Keratinocyte (primary cell): Measurements from ENCODE around the gene RNF150. TPM values are rescaled to one million over a fixed set of nuclear protein-coding genes. Genes with fewer than 3 reads are reported as not detected.

Source experiments
- DNase-seq: peaks from one replicate; pipeline ENCODE4 v3.0.0-alpha.2; 2011; ENCODE audit warnings: low read depth, missing footprints, low spot score
- FAIRE-seq: peaks from 2 replicates; lab custom pipeline; 2011; peaks lifted over from hg19 to GRCh38; lab: Jason Lieb, UNC
- H2AFZ ChIP-seq: 2 replicates; pipeline ENCODE4 v1.6.0; 2012; ENCODE audit warnings: low read length, control low read depth, inconsistent platforms; ENCODE audit not compliant: control insufficient read depth
- H3K27ac ChIP-seq: 2 replicates; pipeline ENCODE4 v1.5.1; 2011; ENCODE audit warnings: low read length; ENCODE audit not compliant: control insufficient read depth, insufficient read depth
- H3K27me3 ChIP-seq: 3 replicates; pipeline ENCODE4 v1.6.0; 2011; ENCODE audit warnings: low read length; ENCODE audit not compliant: control insufficient read depth, insufficient read depth; ENCODE audit errors: extremely low read depth
- H3K36me3 ChIP-seq, 2 experiments: 2 replicates in 1 of 2; 3 replicates in 1 of 2; pipeline ENCODE4 v1.5.1; 2011; ENCODE audit warnings: low read length in 2 of 2, mild to moderate bottlenecking in 1 of 2; ENCODE audit not compliant: control insufficient read depth in 2 of 2, insufficient read depth in 2 of 2; ENCODE audit errors: extremely low read depth in 1 of 2
- H3K4me1 ChIP-seq: 3 replicates; pipeline ENCODE4 v1.5.1; 2011; ENCODE audit warnings: low read length; ENCODE audit not compliant: control insufficient read depth, insufficient read depth; ENCODE audit errors: extremely low read depth
- H3K4me2 ChIP-seq: 3 replicates; pipeline ENCODE4 v1.6.0; 2011; ENCODE audit warnings: low read depth, low read length; ENCODE audit not compliant: control insufficient read depth, insufficient read depth; ENCODE audit errors: extremely low read depth
- H3K4me3 ChIP-seq, 3 experiments: fragments of 200-600 bp in 1 of 3; sonication (generic) in 1 of 3; 2 replicates in 2 of 3; 3 replicates in 1 of 3; pipeline ENCODE4 v1.5.1; 2011 to 2016; ENCODE audit warnings: low read length in 3 of 3, mild to moderate bottlenecking in 3 of 3, control low read depth in 2 of 3, inconsistent platforms in 1 of 3, low read depth in 1 of 3, mixed read lengths in 1 of 3, mixed run types in 1 of 3, moderate library complexity in 1 of 3; ENCODE audit not compliant: control insufficient read depth in 2 of 3, insufficient read depth in 2 of 3; ENCODE audit errors: extremely low read depth in 1 of 3
- H3K79me2 ChIP-seq: 2 replicates; pipeline ENCODE4 v1.6.0; 2012; ENCODE audit warnings: low read length; ENCODE audit not compliant: control insufficient read depth, insufficient read depth
- H3K9ac ChIP-seq: 3 replicates; pipeline ENCODE4 v1.6.0; 2011; ENCODE audit warnings: low read length; ENCODE audit not compliant: control insufficient read depth, insufficient read depth; ENCODE audit errors: extremely low read depth
- H3K9me1 ChIP-seq: 3 replicates; pipeline ENCODE4 v1.6.0; 2011; ENCODE audit warnings: low read length; ENCODE audit not compliant: control insufficient read depth, insufficient read depth; ENCODE audit errors: extremely low read depth
- H3K9me3 ChIP-seq: 2 replicates; pipeline ENCODE4 v1.5.1; 2012; ENCODE audit warnings: low read depth, low read length; ENCODE audit not compliant: control insufficient read depth
- H4K20me1 ChIP-seq: 3 replicates; pipeline ENCODE4 v1.6.0; 2011; ENCODE audit warnings: low read length; ENCODE audit not compliant: control insufficient read depth, insufficient read depth; ENCODE audit errors: extremely low read depth
- EZH2 ChIP-seq: IDR thresholded peaks from one replicate; pipeline ENCODE4 v1.6.1; 2012; ENCODE audit warnings: inconsistent platforms, mild to moderate bottlenecking, low read length, moderate library complexity
- dilution Hi-C: fragments of 300-500 bp; cut with MboI; formaldehyde crosslinking; loops from one replicate; pipeline ENCODE4 v1.7.0; 2020; ENCODE audit warnings: low sequenced_read_pairs; ENCODE audit not compliant: extremely low pct_ligation_motif_present
- polyA plus RNA-seq, 5 experiments: library from polyadenylated mRNA; depleted of rRNA in 3 of 5; stranded (reverse) in 3 of 5; stranded (forward) in 1 of 5; unstranded in 1 of 5; fragments of >200 nt; gene quantifications; 1 replicate in 1 of 5; 2 replicates in 3 of 5; 3 replicates in 1 of 5; pipeline versions ENCODE4 v1.2.1 to v1.2.3, GENCODE V29; 2011 to 2012; ENCODE audit warnings: missing spikeins in 2 of 5, low read depth in 1 of 5, low replicate concordance in 1 of 5
- TF ChIP-seq, protein P1 (sequence below), 3 experiments: IDR thresholded peaks in 1 of 3; conservative IDR thresholded peaks in 1 of 3; optimal IDR thresholded peaks in 1 of 3; 2 replicates in 2 of 3; 3 replicates in 1 of 3; pipeline versions ENCODE3 to v1.5.1; 2011; ENCODE audit warnings: low read length in 3 of 3, mild to moderate bottlenecking in 3 of 3, moderate library complexity in 2 of 3, control low read depth in 1 of 3, inconsistent platforms in 1 of 3; ENCODE audit not compliant: insufficient read depth in 2 of 3; ENCODE audit errors: extremely low read depth in 1 of 3

The RNF150 gene
- polyA plus RNA-seq, 1 donor (not counting 4 experiments of a cell fraction or from before 2014, with no cell fraction given): 0.18 TPM

DNA sequence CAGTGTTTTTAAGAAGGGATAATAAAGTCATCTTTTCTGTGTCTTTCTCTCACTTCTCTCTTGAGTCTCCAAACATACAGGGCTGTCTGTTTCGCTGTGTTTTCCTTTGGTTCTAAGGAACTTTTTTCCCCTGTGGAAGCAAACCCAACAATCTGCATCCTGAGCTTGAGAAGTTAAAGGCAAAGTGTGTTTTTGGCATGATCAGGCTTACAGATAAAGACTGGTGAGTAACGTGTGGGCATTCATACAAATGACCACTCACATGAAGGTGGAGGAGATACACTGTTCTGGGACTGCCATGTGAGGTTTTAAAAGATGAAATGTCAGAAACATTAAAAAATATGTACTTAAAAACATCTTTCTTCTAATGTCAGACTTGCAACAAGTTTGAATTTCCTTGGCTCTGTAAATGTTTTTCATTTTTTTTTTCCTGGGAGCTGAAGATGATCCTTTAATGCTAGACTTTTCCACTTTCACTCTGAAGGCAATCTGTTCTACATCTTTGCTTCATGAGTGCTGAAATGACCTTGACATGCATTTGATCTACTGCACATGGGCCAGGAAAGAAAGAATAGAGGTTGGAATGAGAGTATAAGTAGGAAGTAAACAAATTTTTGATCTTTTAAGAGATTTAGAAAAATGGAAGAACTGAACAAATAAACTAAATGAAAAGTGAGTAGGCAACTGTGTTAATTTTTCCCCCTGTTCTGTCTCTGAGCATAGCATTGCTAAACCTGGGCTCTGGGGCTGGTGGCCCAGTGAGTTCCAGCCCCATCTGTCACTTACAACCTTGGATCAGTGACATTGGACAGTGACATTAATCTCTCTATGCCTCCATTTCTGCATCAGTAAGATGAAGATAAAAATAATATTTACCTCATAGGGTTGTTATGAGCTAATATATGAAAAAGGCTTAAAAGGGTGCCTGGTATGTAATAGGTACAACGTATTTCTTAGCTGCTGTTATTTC is 226.0 kb downstream of the RNF150 start:
- Histone ChIP-seq H3K27me3 (peaks cover 3% of the 10 kb centered on the region), H3K9me1 (no peaks in the 10 kb centered on the region), H3K27ac (no peak overlapping the region), H3K36me3 (no peaks in the 10 kb centered on the region), H3K4me2 (no peak overlapping the region), H4K20me1 (no peaks in the 10 kb centered on the region), H3K79me2 (no peaks in the 10 kb centered on the region), H3K4me3 (no peak overlapping the region), H2AFZ (no peak overlapping the region), H3K4me1 (no peaks in the 10 kb centered on the region), H3K9me3 (no peaks in the 10 kb centered on the region), H3K9ac (no peak overlapping the region)
- no peak for DNase-seq
- TF ChIP-seq, protein P1, sequence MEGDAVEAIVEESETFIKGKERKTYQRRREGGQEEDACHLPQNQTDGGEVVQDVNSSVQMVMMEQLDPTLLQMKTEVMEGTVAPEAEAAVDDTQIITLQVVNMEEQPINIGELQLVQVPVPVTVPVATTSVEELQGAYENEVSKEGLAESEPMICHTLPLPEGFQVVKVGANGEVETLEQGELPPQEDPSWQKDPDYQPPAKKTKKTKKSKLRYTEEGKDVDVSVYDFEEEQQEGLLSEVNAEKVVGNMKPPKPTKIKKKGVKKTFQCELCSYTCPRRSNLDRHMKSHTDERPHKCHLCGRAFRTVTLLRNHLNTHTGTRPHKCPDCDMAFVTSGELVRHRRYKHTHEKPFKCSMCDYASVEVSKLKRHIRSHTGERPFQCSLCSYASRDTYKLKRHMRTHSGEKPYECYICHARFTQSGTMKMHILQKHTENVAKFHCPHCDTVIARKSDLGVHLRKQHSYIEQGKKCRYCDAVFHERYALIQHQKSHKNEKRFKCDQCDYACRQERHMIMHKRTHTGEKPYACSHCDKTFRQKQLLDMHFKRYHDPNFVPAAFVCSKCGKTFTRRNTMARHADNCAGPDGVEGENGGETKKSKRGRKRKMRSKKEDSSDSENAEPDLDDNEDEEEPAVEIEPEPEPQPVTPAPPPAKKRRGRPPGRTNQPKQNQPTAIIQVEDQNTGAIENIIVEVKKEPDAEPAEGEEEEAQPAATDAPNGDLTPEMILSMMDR (optimal IDR thresholded peaks at IDR 0.05 in 1 of 3, IDR thresholded peaks at IDR 0.05 in 1 of 3, conservative IDR thresholded peaks at IDR 0.05 in 1 of 3; ENCODE audit: extremely low read depth in 1 of 3, insufficient read depth in 2 of 3, low read length in 3 of 3): no peak
- TF ChIP-seq EZH2: no peak
- no peak for FAIRE-seq
- dilution Hi-C loops: no loop called here

DNA sequence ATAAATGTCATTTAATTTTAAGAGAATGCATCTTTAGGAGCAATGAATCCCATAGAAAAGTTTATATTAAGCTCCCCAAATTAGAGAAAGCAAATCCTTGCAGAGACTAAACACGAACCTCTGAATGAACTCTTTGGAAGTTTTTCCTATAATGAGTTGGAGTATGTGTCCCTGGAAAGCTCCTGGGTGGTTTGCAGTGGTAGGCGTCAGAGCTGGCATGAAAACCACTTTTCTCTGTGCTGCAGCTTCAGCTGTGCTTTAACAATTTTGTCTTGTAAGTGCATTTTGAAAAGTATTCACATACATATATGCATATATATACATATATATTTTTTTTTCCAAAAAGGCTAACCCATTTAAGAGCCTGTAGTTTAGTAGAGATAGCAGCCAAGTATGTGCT is 228.4 kb downstream of the RNF150 start:
- H2AFZ ChIP-seq: no peak overlapping the region
- H3K36me3 ChIP-seq: no peaks in the 10 kb centered on the region
- H3K27ac ChIP-seq: no peak overlapping the region
- H3K79me2 ChIP-seq: no peaks in the 10 kb centered on the region
- dilution Hi-C loops: no loop called here
- no peak for TF ChIP-seq EZH2
- TF ChIP-seq, protein P1 (optimal IDR thresholded peaks at IDR 0.05 in 1 of 3, IDR thresholded peaks at IDR 0.05 in 1 of 3, conservative IDR thresholded peaks at IDR 0.05 in 1 of 3; ENCODE audit: extremely low read depth in 1 of 3, insufficient read depth in 2 of 3, low read length in 3 of 3): no peak
- no peak overlapping the region for H3K9ac ChIP-seq
- no peak for FAIRE-seq
- DNase-seq: no peak
- no peaks in the 10 kb centered on the region for H4K20me1 ChIP-seq
- H3K27me3 ChIP-seq: no peaks in the 10 kb centered on the region
- H3K9me3 ChIP-seq: no peaks in the 10 kb centered on the region
- no peaks in the 10 kb centered on the region for H3K4me1 ChIP-seq
- no peak overlapping the region for H3K4me3 ChIP-seq
- H3K9me1 ChIP-seq: no peaks in the 10 kb centered on the region
- no peak overlapping the region for H3K4me2 ChIP-seq
